Endothelial cell of umbilical vein (primary cell): ENCODE data around the gene SCO2. TPM values are rescaled to one million over a fixed set of nuclear protein-coding genes. Genes with fewer than 3 reads are reported as not detected.

Experiments
- BruUV-seq: library from RNA; stranded (reverse); fragments of 400-500 nt; replicated peaks from 2 replicates; lab custom pipeline; 2021; lab: Mats Ljungman, UMichigan
- CTCF ChIA-PET: fragments of 300-600, 350-600 bp; sonication (Branson Sonifier 250); formaldehyde crosslinking; loops from one replicate; lab custom pipeline; 2021; ENCODE audit warnings: antibody characterized with exemption, inconsistent platforms; lab: Charles Lee
- POLR2A ChIA-PET: fragments of 300-600, 350-600 bp; sonication (Branson Sonifier 250); formaldehyde crosslinking; loops from one replicate; lab custom pipeline; 2021; ENCODE audit warnings: antibody characterized with exemption, inconsistent platforms; lab: Charles Lee
- DNase-seq: peaks from one replicate; pipeline ENCODE4 v3.0.0-alpha.2; 2011; ENCODE audit warnings: low read depth, low spot score
- FAIRE-seq: peaks from 2 replicates; lab custom pipeline; 2011; peaks lifted over from hg19 to GRCh38; lab: Jason Lieb, UNC
- H2AFZ ChIP-seq: 2 replicates; pipeline ENCODE4 v1.6.0; 2012; ENCODE audit warnings: low read depth, low read length, control low read depth, inconsistent platforms
- H3K27ac ChIP-seq: 2 replicates; pipeline ENCODE4 v1.5.1; 2011; ENCODE audit warnings: low read depth, mild to moderate bottlenecking, control low read depth, low read length, moderate library complexity; ENCODE audit not compliant: insufficient read depth
- H3K27me3 ChIP-seq, 2 experiments: 2 replicates each; pipeline versions ENCODE4 v1.6.0 to v1.6.1; 2011; ENCODE audit warnings: low read length in 2 of 2, mixed read lengths in 1 of 2; ENCODE audit not compliant: control insufficient read depth in 2 of 2, insufficient read depth in 2 of 2
- H3K36me3 ChIP-seq, 2 experiments: 2 replicates in 1 of 2; 3 replicates in 1 of 2; pipeline ENCODE4 v1.5.1; 2011; ENCODE audit warnings: low read length in 2 of 2, mild to moderate bottlenecking in 1 of 2, moderate library complexity in 1 of 2; ENCODE audit not compliant: control insufficient read depth in 2 of 2, insufficient read depth in 2 of 2; ENCODE audit errors: extremely low read depth in 1 of 2
- H3K4me1 ChIP-seq: 3 replicates; pipeline ENCODE4 v1.5.1; 2011; ENCODE audit warnings: mild to moderate bottlenecking, low read length; ENCODE audit not compliant: control insufficient read depth, insufficient read depth; ENCODE audit errors: extremely low read depth
- H3K4me2 ChIP-seq: 2 replicates; pipeline ENCODE4 v1.6.1; 2011; ENCODE audit warnings: low read length, control low read depth, mixed read lengths; ENCODE audit not compliant: insufficient read depth
- H3K4me3 ChIP-seq, 3 experiments: fragments of 200-600 bp in 1 of 3; sonication (generic), shearing (Covaris generic) in 1 of 3; replicated peaks in 1 of 3; 2 replicates each; pipeline ENCODE4 v1.5.1; 2011 to 2016; ENCODE audit warnings: control low read depth in 3 of 3, low read length in 3 of 3, mild to moderate bottlenecking in 2 of 3, inconsistent platforms in 1 of 3, low read depth in 1 of 3, moderate library complexity in 1 of 3; ENCODE audit not compliant: insufficient read depth in 1 of 3
- H3K79me2 ChIP-seq: 2 replicates; pipeline ENCODE4 v1.6.0; 2012; ENCODE audit warnings: low read length, inconsistent platforms; ENCODE audit not compliant: control insufficient read depth, insufficient read depth
- H3K9ac ChIP-seq: replicated peaks from 2 replicates; pipeline ENCODE3; 2011; ENCODE audit warnings: low read length, control low read depth; ENCODE audit not compliant: insufficient read depth; ENCODE audit errors: extremely low read depth
- H3K9me1 ChIP-seq: replicated peaks from 3 replicates; pipeline ENCODE4 v1.6.0; 2011; ENCODE audit warnings: mild to moderate bottlenecking, low read length; ENCODE audit not compliant: control insufficient read depth, insufficient read depth; ENCODE audit errors: extremely low read depth
- H3K9me3 ChIP-seq: replicated peaks from 2 replicates; pipeline ENCODE4 v1.5.1; 2012; ENCODE audit warnings: low read length, inconsistent platforms; ENCODE audit not compliant: control insufficient read depth, insufficient read depth
- H4K20me1 ChIP-seq: replicated peaks from 2 replicates; pipeline ENCODE3; 2011; ENCODE audit warnings: mild to moderate bottlenecking, low read length; ENCODE audit not compliant: control insufficient read depth, insufficient read depth; ENCODE audit errors: extremely low read depth
- EZH2 ChIP-seq: IDR thresholded peaks from 2 replicates; pipeline ENCODE4 v1.6.1; 2012; ENCODE audit warnings: borderline replicate concordance, low read depth, mild to moderate bottlenecking, moderate library complexity, low read length, inconsistent platforms; ENCODE audit not compliant: severe bottlenecking
- FOS ChIP-seq: IDR thresholded peaks from 2 replicates; pipeline ENCODE4 v1.6.1; 2011; ENCODE audit warnings: mild to moderate bottlenecking, low read length, moderate library complexity, borderline replicate concordance; ENCODE audit not compliant: insufficient read depth
- GATA2 ChIP-seq: IDR thresholded peaks from 2 replicates; pipeline ENCODE4 v1.7.0; 2011; ENCODE audit warnings: low read depth, mild to moderate bottlenecking, moderate library complexity, mixed read lengths, low read length; ENCODE audit not compliant: insufficient read length, insufficient read depth
- JUN ChIP-seq: IDR thresholded peaks from 2 replicates; pipeline ENCODE4 v1.6.1; 2011; ENCODE audit warnings: borderline replicate concordance, low read depth; ENCODE audit not compliant: insufficient read length, insufficient read depth
- MAX ChIP-seq: IDR thresholded peaks from 2 replicates; pipeline ENCODE4 v1.6.1; 2011; ENCODE audit not compliant: insufficient read depth, insufficient read length
- MYC ChIP-seq: IDR thresholded peaks from one replicate; pipeline ENCODE4 v1.6.1; 2011; ENCODE audit warnings: mild to moderate bottlenecking, low read depth, low read length
- POLR2A ChIP-seq: IDR thresholded peaks from 2 replicates; pipeline ENCODE4 v1.6.1; 2012; ENCODE audit warnings: low read depth, mild to moderate bottlenecking, control low read depth, low read length
- POLR2AphosphoS5 ChIP-seq: IDR thresholded peaks from 2 replicates; pipeline ENCODE4 v1.6.1; 2012; ENCODE audit warnings: low read depth, mild to moderate bottlenecking, control low read depth, low read length, moderate library complexity; ENCODE audit not compliant: insufficient read depth
- dilution Hi-C: fragments of 300-500 bp; cut with MboI; formaldehyde crosslinking; loops from one replicate; pipeline ENCODE4 v1.15.0; 2019; ENCODE audit warnings: low sequenced_read_pairs; ENCODE audit not compliant: extremely low pct_ligation_motif_present
- intact Hi-C: fragments of 100-400 bp; cut with micrococcal nuclease; formaldehyde crosslinking; loops from one replicate; pipeline ENCODE4 v1.10.0; 2022
- polyA plus RNA-seq, 4 experiments: library from polyadenylated mRNA; depleted of rRNA in 3 of 4; stranded (reverse) in 3 of 4; unstranded in 1 of 4; fragments of >200 nt; gene quantifications; 2 replicates each; pipeline versions ENCODE4 v1.2.1 to v1.2.3, GENCODE V29; 2011 to 2012; ENCODE audit warnings: missing spikeins in 1 of 4
- total RNA-seq: library from RNA; stranded (reverse); gene quantifications from 2 replicates; pipeline ENCODE4 v1.2.3, GENCODE V29; 2021
- TF ChIP-seq, protein P1 (sequence below), 2 donors: IDR thresholded peaks; 1 replicate in 1 of 2; 2 replicates in 1 of 2; pipeline ENCODE4 v1.5.1; 2011; ENCODE audit warnings: low read length in 2 of 2, mild to moderate bottlenecking in 2 of 2, moderate library complexity in 2 of 2, control low read depth in 1 of 2, inconsistent platforms in 1 of 2, low read depth in 1 of 2; ENCODE audit not compliant: insufficient read depth in 1 of 2; ENCODE audit errors: extremely low read depth in 1 of 2

The SCO2 gene
- total and polyA plus RNA-seq, 2 donors (not counting 3 experiments of a cell fraction or from before 2014, with no cell fraction given), result 3.5 to 3.7 TPM

GRCh38 chr22:50508897-50509296 lies 16.5 kb downstream of the SCO2 start:
- H3K9ac ChIP-seq, result peak overlapping the region; percentile 68
- POLR2A ChIA-PET, result no interaction called here
- H3K4me1 ChIP-seq, result peaks cover 14% of the 10 kb centered on the region
- intact Hi-C loops, result loop anchor here (1.0 to 2.0 kb wide), 2 partner anchors 16 to 74 kb away; partner anchors contain the start of genes CHKB and SCO2
- no peaks in the 10 kb centered on the region for H3K9me3 ChIP-seq
- peak; percentile 61 for FAIRE-seq
- H3K4me2 ChIP-seq, result peak overlapping the region; percentile 99
- no peaks in the 10 kb centered on the region for H3K9me1 ChIP-seq
- no peak overlapping the region for H2AFZ ChIP-seq
- H4K20me1 ChIP-seq, result no peaks in the 10 kb centered on the region
- peak overlapping the region; percentile 72 for H3K27ac ChIP-seq
- peaks cover 6 to 10% of the 10 kb centered on the region in 2 experiments for H3K36me3 ChIP-seq
- H3K27me3 ChIP-seq, result no peaks in the 10 kb centered on the region
- peaks cover 39% of the 10 kb centered on the region for H3K79me2 ChIP-seq
- TF ChIP-seq MYC, result no peak
- no peak for TF ChIP-seq EZH2
- no peak for TF ChIP-seq JUN
- no peak for TF ChIP-seq POLR2A
- TF ChIP-seq POLR2AphosphoS5, result no peak
- TF ChIP-seq, protein P1, sequence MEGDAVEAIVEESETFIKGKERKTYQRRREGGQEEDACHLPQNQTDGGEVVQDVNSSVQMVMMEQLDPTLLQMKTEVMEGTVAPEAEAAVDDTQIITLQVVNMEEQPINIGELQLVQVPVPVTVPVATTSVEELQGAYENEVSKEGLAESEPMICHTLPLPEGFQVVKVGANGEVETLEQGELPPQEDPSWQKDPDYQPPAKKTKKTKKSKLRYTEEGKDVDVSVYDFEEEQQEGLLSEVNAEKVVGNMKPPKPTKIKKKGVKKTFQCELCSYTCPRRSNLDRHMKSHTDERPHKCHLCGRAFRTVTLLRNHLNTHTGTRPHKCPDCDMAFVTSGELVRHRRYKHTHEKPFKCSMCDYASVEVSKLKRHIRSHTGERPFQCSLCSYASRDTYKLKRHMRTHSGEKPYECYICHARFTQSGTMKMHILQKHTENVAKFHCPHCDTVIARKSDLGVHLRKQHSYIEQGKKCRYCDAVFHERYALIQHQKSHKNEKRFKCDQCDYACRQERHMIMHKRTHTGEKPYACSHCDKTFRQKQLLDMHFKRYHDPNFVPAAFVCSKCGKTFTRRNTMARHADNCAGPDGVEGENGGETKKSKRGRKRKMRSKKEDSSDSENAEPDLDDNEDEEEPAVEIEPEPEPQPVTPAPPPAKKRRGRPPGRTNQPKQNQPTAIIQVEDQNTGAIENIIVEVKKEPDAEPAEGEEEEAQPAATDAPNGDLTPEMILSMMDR (IDR thresholded peaks at IDR 0.05; ENCODE audit: extremely low read depth in 1 of 2, insufficient read depth in 1 of 2, low read depth in 1 of 2, low read length in 2 of 2), result no peak
- TF ChIP-seq GATA2, result no peak
- TF ChIP-seq MAX, result no peak
- no peak for TF ChIP-seq FOS
- DNase-seq, result no peak
- CTCF ChIA-PET, result interaction anchor here (1.7 to 3.0 kb wide), 3 partner anchors 12 to 54 kb away, joined by 3 to 34 read pairs (median 26); partner anchors contain the start of genes SCO2 and SYCE3
- dilution Hi-C loops, result no loop called here
- H3K4me3 ChIP-seq, result peak overlapping the region; percentile 68 to 98 (median 79)
- BruUV-seq, result TSS peak; percentile 46
